Cardiac muscle cell (in vitro differentiated cells and primary cell): ENCODE results near the gene BTRC. TPM values are rescaled to one million over a fixed set of nuclear protein-coding genes. Genes with fewer than 3 reads are reported as not detected.

Experiments used
- DNase-seq, 2 donors: peaks; one replicate each; pipeline versions ENCODE4 v3.0.0 to v3.0.0-alpha.2; 2010 to 2017; ENCODE audit warnings: low read depth in 1 of 2, low spot score in 1 of 2
- H3K27ac ChIP-seq: fragments of 200-600 bp; sonication (generic); 2 replicates; pipeline ENCODE4 v1.5.1; 2016
- H3K27me3 ChIP-seq: fragments of 200-600 bp; sonication (generic); 2 replicates; pipeline ENCODE4 v1.6.0; 2016; ENCODE audit warnings: control low read depth
- H3K36me3 ChIP-seq: fragments of 200-600 bp; sonication (generic); 2 replicates; pipeline ENCODE4 v1.5.1; 2016; ENCODE audit warnings: control low read depth
- H3K4me1 ChIP-seq: fragments of 200-600 bp; sonication (generic); 2 replicates; pipeline ENCODE4 v1.8.1; 2017; ENCODE audit warnings: low read depth, mild to moderate bottlenecking, mixed run types
- H3K4me3 ChIP-seq: fragments of 200-600 bp; sonication (generic); 2 replicates; pipeline ENCODE4 v1.5.1; 2016; ENCODE audit warnings: mild to moderate bottlenecking
- H3K9me3 ChIP-seq: fragments of 200-600 bp; sonication (generic); 2 replicates; pipeline ENCODE4 v1.5.1; 2017; ENCODE audit warnings: low read depth, mild to moderate bottlenecking, control low read depth
- CTCF ChIP-seq: IDR thresholded peaks from 2 replicates; pipeline ENCODE4 v1.5.1; 2012; ENCODE audit warnings: low read depth, mild to moderate bottlenecking, low read length
- polyA plus RNA-seq: library from polyadenylated mRNA; unstranded; fragments of >200 nt; fragmentation: Nextera tagmentation; extraction: Ambion mirVana; gene quantifications from 2 replicates; pipeline ENCODE4 v1.2.1, GENCODE V29; 2016
- total RNA-seq: library from RNA; depleted of rRNA; stranded (reverse); fragments of >200 nt; gene quantifications from 2 replicates; pipeline ENCODE4 v1.2.3, GENCODE V29; 2016

The BTRC gene
- total and polyA plus RNA-seq, 2 experiments from 2014 or later, result 14.0 to 22.3 TPM

DNA sequence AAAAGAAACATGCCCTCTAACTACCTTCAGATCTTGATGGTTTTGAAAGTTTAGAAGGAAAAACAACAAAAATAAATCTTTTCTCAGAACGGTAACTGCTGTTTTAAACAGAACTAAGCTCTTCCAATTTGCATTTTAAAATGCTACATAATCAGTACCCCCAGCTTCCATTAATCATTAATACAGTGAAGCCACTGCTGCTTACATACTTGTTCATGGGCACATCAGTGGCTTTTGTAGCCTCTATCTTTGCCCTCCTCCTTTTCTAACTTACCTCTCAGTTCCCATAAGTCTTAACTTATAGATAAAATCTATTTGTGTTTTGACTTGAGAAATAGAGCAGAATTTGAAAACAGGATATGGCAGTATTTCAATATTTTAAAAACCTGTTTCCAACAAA, 125.0 kb downstream of the BTRC start:
- DNase-seq, result no peak
- Histone ChIP-seq H3K4me3 (no peak overlapping the region), H3K27ac (no peak overlapping the region), H3K36me3 (no peaks in the 10 kb centered on the region), H3K27me3 (no peaks in the 10 kb centered on the region), H3K9me3 (no peaks in the 10 kb centered on the region), H3K4me1 (no peaks in the 10 kb centered on the region)
- no peak for TF ChIP-seq CTCF

DNA sequence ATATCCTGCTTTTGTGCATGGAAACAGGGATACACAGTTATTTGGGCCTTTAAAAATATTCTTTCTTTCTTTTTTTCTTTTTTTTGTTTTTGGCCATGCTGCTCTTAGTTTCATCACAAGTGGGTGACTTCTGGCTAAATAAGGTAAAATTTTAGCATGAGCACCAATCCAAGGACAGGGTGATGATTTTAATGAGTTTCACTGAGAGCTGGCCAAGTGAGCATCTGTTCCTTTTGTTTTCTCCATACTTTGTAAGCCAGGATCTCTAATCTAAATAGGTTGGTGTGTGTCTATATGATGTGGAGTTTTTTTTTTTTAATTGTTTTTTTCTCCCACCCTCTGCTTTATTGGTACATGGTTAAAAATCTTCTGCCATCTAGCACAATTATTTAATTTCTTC, 127.3 kb downstream of the BTRC start:
- no peaks in the 10 kb centered on the region for H3K36me3 ChIP-seq
- no peak for TF ChIP-seq CTCF
- peaks cover 4% of the 10 kb centered on the region for H3K4me1 ChIP-seq
- no peaks in the 10 kb centered on the region for H3K27me3 ChIP-seq
- no peak overlapping the region for H3K4me3 ChIP-seq
- DNase-seq, result no peak
- H3K27ac ChIP-seq, result no peak overlapping the region
- no peaks in the 10 kb centered on the region for H3K9me3 ChIP-seq

DNA sequence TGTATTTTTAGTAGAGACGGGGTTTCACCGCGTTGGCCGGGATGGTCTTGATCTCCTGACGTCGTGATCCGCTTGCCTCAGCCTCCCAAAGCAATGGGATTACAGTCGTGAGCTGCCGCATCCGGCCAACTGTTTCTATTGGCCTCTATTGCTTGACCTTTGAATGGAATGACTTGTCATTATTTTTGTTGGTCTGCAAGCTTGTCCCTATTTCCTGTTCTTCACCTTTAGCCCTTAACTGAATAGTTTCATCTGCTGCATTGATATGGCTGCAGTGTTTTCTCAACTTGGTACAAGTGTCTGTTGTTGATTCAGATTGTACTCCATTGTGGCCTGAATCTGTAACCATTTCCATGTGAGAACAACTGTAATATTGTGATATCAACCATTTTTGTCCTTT, 128.6 kb downstream of the BTRC start:
- Histone ChIP-seq H3K36me3 (no peaks in the 10 kb centered on the region), H3K27me3 (no peaks in the 10 kb centered on the region), H3K4me3 (no peak overlapping the region), H3K9me3 (no peaks in the 10 kb centered on the region), H3K4me1 (peaks cover 4% of the 10 kb centered on the region), H3K27ac (no peak overlapping the region)
- no peak for TF ChIP-seq CTCF
- no peak for DNase-seq

DNA sequence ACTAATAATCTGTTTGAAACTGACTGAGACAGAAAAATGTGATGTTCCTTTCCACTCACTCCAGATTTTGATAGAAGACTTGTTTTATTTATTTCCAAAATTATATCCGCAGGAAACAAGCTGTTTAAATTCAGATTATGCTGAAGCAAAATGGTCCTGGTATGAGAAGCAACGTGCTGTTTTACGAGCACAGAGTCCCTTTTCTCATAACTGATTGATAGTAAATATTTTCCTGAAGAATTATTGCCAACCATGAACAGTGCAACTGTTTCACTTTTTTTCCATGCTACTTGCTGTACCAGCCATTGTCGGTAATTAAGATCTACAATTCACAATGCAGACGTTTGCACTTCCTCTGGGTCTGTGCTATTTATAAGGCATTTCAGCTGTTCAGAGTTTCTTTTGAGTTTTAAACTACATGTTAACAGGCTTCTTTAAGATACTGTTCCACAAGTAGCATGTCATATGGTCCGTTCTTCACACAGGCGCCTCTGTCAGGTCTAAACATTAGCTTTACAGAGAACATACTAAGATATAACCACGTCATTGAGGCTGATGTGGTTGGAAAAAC, 130.3 kb downstream of the BTRC start:
- Histone ChIP-seq H3K27ac (no peak overlapping the region), H3K4me1 (peaks cover 4% of the 10 kb centered on the region), H3K27me3 (peaks cover 6% of the 10 kb centered on the region), H3K36me3 (no peaks in the 10 kb centered on the region), H3K4me3 (no peak overlapping the region), H3K9me3 (no peaks in the 10 kb centered on the region)
- no peak for TF ChIP-seq CTCF
- DNase-seq, result no peak

DNA sequence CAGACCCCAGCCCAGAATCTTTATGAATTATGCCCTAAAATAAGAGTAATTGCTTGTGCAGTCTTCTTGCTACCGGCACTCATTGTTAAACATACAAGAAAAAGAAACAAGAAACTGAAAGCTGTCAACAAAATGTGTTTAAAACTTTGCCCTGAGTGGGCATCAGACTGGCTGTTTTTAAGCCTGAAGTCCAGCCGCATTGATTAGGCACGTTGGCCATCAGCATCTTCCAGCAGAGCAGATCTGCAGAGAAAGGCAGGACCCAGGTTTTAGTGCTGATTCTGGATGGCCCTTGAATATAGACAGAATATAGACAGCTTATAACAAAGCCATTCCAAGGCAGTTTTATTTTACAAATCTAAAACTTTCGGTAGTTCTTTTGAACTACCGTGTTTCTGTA, 131.2 kb downstream of the BTRC start:
- no peak overlapping the region for H3K4me3 ChIP-seq
- no peak for DNase-seq

More for the DNA sequence above, 131.2 kb downstream of the BTRC start:
- Histone ChIP-seq H3K27me3 (peaks cover 6% of the 10 kb centered on the region), H3K9me3 (no peaks in the 10 kb centered on the region), H3K27ac (no peak overlapping the region), H3K36me3 (no peaks in the 10 kb centered on the region), H3K4me1 (peaks cover 4% of the 10 kb centered on the region)
- TF ChIP-seq CTCF, result no peak
